ENCODE results near the gene STAM2. TPM values are rescaled to one million over a fixed set of nuclear protein-coding genes. Genes with fewer than 3 reads are reported as not detected.
"Not testable (repeated sequence)": the region's sequence is repeated elsewhere in the genome, so short reads cannot be mapped to it uniquely, and the experiment has no call there.

Gene STAM2
- total RNA-seq, 1 donor from 2014 or later, result 20.5 TPM

DNA sequence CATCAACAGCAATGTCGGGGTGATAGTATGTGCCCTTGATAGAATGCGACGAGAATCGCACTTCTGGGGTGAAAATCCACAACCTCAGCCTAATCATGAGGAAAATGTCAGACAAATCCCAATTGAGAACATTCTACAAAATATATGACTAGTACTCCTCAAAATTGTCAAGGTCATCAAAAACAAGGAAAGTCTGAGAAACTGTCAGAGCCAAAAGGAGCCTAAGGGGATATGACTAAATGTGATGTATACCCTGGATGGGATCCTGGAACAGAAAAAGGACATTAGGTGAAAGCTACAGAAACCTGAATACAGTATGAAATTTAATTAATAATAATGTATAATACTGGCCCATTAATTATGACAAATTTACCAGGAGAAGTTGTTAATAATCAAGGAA lies 69.1 kb downstream of the STAM2 start:
- ATAC-seq, result no peak

DNA sequence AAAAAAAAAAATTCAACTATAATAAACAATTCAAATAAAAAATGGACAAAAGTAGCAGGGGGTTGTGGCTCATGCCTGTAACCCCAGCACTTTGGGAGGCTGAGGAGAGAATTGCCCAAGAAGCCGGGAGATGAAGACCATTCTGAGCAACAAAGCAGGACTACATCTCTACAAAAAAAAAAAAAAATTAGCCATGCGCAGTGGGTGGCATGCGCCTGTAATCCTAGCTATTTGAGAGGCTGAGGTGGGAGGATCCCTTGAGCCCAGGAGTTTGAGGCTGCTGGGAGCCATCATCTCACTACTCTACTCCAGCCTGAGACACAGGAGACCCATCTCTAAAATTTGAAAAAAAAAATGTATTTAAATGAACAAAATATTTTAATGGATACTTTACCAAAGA lies 72.3 kb downstream of the STAM2 start:
- no peak for ATAC-seq

DNA sequence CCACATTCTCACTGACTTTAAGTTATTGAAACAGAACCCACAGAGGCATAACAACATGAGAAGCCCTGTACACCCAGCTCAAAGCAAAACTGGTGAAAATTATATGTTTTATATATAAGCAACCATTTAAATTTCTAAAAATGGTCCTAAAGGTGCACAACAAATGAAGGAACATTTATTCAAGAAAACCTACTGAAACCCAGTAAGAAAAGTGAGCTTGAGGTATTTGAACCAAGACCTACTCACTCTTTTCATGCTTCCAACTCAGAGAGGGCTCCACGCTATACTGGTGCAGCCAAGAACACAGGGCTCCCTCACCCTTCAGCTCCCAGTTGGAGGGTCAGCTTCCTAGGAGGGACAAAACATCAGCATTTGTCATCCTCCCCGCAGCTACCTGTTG lies 74.6 kb downstream of the STAM2 start:
- ATAC-seq, result no peak

DNA sequence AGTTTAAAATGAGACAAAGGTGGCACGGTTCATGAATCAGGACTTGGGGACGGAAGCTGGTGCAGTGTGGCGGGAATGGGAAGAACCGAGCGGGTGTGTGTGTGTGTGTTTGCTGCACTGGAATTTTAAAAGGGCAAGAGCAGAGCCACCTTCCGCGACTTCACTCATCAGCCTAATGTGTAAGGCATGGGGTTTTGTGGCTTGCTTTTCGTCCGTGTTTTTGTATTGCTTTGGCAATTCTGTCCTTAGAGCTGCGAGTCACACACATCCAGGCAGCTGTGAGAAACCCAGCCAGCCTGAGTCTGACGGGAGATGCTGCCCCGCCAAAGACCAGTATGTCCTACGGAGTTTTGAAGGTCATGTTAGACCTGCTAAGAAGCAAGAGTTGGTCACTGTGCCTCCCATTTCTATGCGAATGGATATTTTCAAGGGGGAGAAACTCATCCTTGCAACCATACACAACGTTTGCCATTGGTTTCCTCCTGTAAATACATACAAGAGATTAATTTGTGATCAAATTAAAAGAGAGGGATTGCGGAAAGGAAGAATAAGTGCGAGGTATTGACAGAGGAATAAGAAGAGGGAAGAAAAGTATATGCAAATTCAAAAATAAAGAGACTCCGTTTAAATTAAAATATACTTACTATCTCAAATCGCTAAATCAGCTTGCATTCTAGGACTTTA lies 76.1 kb downstream of the STAM2 start:
- ATAC-seq, result peak; percentile 19

DNA sequence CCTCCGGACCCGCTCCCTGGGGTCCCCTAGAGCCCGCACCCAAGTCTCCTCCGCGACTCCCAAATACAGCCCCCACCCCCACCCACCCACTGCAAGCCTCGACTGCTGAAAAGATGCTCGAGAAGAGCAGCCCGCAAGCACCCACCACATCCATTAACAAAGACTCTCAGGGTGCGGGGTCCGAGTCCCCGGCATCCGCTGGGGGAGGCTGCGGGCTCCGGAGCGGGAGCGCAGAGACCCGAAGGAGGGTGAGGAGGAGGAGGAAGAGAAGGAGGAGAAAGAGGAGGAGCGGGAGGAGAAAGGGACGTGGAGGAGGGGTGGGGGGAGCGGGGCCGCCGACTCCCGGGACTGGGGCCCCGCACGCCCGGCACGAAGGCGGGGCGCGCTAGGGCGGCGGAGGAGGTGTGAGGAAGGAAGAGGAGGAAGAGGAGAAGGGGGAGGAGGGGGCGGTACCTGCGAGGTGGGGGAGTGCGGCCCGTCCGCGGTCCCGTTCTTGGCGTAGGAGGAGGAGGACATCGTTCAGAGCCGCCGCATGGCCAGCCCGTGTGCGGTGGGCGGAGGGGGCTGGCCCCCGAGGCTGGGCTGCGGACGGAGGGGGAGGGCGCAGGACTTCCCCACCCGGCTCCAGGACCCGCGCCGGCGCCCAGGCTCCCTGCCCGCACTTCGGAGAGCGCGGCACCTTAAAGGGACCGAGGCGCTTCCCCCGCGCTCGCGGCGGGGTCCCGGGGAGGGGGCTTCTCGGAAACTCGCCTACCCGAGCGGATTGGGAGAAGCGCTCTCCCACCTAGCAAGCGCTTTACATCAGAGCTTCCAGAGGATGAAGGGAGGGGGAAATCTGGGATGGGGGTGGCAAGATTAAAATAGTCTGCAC lies 76.8 kb downstream of the STAM2 start, which contains the start of gene CACNB4:
Gene CACNB4 (minus strand): TSS at position 549 of the 871 bp plus-strand sequence.
- peak; percentile 29 for ATAC-seq

DNA sequence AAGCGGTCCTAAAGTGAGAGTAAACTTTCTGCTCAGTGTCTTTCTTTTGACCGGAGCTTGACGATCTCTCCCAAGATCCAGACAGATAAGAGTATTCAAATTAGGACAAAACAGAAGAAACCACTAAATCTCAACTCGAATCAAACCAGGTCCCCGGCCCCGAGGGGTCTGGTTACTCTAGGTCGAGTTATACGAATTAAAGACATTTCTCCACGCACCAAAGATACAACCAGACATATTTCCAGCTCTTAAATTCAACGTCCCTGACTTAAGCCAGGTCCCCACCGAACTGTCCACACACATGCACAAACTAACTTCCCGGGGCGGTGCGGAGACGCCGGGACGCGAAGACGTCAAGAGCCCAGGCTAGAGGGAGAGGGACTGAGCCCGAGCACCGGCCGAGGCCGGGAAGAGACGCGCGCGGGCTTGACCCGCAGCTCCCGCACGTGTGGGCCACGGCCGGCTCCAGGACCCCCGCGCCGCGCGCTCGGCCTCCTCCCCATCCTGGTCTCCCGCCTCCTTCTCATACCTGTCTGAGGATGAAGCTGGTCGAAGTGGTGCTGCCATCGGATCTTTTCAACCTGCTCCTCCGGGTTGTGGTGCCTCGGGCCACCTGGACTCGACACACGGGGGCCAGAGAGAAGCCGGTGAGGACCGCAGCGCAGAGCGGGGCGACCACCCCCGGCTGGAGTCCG lies 77.6 kb downstream of the STAM2 start:
- peak; percentile 49 for ATAC-seq

DNA sequence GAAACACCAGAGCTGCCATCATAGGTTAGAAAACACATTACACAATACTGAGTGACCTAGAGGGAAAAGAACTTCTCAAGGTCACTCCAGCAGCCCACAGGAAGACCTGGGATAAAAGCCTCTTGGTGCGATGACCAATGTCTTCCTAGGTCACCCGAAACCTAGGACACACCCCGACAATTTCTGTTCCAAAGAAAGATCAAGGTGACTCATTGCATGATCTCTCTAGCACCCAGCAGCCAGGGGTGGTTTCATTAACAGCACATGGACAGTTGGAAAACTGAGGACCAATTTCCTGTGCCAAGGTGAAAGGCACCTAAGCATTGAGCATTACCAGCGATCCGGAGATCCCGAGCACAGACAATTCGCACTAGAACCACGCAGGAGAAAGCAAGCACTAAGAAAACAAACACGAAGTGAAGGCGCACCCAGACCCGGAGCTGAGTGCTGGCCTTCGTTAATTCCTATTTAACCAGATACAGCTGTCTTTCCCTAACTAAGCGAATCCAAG lies 78.2 kb downstream of the STAM2 start:
- ATAC-seq, result peak; percentile 76

DNA sequence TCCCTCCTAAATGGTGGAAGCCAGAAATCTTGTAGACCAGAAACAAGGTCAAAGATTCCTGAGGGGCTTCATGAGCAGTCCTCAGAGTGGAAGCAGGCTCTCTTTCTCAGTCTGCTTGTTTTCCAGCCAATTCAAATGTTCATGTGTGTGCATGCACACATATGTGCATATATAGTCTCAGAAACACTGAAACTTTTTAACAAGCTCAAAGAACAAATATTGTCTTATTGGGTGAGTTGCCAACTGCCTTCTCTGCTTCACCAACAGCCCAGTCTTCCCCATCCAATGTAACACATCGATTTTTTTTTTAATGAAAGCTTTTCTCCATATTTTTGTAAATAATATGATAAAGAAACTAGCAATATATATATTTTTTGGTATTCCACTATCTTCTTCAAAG lies 80.4 kb downstream of the STAM2 start:
- no peak for ATAC-seq

DNA sequence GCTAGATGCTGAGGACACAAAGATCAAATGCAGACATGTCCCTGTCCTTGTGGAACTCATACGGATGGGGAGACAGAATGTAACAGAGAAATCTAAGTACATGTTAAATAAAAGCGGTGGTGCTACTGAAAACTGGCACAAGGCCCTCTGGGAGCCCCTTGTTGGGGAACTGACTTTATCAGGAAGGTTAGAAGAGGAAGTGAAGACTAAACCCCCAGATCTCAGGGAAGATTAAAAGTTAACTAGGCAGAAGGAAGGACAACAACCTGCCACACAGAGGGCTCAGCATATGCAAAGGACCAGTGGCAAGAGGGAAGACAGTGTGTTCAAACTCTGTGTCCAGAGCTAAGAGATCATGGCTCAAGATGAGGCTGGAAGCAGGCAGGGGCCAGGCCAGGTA lies 81.5 kb downstream of the STAM2 start:
- no peak for ATAC-seq

DNA sequence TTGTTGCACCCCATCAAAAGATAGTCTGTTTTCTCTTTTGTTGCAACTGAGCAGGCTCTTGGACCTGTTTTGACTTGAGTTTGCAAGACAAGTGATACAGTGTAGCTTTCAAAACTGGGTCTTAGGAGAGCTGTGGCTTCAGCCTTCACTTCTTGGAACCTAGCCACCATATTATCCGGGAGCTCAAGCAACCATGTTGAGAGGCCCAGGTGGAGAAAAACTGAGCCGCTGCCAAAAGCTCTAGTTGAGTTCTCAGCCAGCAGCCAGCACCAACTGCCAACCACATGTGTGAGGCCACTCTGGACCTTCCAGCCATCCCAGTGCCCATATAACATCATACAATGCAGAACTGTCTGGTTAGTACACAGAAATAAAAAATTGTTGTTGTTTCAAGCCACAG lies 82.1 kb downstream of the STAM2 start:
- peak; percentile 63 for ATAC-seq

DNA sequence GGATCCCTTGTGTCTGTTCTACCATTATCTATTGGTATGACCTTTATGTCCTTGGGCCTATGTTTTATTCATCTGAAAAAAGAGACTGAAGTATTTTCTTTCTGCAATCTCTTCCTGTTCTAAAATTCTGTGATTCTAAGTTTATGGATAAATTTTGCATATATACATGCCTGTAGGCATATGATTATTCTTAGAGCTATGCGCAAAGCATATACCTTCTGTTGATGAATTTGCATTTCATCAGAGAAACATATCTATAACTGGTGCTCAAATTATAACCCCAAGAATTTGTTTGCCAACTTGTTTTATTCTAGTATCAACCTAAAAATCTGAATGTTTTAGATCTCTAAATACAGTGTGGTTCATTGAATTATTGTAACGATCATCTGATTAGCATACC lies 83.5 kb downstream of the STAM2 start:
- no peak for ATAC-seq

DNA sequence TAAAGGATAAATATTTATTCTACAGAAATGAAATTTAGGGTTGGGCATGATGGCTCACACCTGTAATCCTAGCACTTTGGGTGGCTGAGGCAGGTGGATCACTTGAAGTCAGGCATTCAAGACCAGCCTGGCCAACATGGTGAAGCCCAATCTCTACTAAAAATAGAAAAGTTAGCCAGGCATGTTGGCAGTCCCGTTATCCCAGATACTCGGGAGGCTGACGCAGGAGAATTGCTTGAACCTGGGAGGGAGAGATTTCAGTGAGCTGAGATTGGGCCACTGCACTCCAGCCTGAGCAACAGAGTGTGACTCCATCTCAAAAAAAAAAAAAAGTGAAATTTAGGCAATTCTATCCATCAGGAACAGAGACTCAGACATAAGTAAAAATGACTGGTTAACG lies 84.8 kb downstream of the STAM2 start:
- not testable (repeated sequence) for ATAC-seq

DNA sequence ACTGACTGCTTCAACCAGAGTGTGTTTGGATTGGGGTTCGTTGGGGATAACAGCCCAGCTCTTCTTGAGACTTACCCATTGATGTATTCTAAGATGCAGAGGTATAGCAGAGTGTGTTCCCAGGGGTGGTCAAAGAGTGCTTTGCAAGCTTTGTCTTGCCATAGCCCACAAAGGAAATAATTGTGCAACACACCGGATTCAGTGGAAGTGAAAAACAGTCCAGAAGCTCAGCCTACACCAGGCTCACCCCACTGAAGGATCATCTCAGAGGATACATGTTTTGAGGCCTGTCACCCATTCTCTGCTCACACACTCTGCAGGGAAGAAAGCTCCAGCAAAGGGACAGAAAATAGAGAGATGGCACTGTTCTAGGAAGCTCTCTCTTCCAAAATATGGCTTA lies 86.3 kb downstream of the STAM2 start:
- ATAC-seq, result no peak

DNA sequence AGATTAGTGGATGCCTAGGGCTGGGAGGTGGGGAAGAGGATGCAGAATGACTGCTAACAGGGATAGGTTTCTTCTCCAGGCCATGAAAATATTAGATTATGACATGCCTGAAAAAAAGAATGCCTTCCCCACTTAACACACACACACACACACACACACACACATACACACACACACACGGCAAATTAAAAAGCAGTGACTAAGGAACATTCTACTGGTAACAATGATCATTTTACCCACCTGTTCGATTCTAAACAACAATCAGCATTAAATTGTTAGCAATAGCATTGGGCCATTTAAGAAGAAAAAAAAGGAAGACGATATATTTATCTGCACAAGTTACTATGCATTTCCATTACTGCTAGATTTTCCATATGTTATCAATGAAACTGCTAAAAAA lies 87.6 kb downstream of the STAM2 start:
- no peak for ATAC-seq

DNA sequence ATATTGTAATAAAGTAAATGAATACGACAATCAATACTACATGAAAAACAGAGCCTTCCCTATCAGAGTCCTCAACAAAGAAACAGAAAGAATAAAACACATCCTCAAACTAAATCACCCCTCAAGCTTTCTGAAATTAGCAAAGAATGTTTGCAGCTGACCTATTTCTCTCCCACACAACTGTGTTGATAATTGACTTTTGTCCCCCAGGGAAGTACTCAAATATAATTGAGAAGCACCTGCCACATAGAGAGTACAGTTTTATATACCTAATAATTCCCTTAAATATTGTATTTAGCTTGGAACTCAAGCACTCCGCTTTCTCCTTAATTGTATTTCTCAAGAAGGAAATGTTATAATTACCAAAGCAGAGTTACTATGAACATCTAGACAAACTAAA lies 89.3 kb downstream of the STAM2 start:
- ATAC-seq, result no peak

DNA sequence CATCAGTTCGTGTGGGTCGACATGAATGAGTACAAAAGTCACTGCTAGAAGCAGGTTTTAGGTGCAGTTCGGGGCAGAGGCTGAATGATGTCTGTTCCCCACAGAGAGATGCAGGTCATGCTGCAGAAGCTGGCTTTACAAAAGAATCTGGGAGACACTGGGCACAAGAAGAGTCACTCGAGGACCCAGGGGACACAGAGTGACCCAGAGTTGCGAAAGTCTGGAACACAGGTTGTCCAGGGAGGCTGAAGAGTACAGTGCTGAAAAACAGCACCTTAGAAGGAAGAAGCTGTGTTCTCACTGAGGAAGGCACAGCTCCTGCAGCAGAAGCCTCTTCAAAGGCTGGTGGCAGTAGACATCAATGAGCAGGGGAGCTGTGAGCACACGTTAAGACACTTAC lies 91.5 kb downstream of the STAM2 start:
- no peak for ATAC-seq

DNA sequence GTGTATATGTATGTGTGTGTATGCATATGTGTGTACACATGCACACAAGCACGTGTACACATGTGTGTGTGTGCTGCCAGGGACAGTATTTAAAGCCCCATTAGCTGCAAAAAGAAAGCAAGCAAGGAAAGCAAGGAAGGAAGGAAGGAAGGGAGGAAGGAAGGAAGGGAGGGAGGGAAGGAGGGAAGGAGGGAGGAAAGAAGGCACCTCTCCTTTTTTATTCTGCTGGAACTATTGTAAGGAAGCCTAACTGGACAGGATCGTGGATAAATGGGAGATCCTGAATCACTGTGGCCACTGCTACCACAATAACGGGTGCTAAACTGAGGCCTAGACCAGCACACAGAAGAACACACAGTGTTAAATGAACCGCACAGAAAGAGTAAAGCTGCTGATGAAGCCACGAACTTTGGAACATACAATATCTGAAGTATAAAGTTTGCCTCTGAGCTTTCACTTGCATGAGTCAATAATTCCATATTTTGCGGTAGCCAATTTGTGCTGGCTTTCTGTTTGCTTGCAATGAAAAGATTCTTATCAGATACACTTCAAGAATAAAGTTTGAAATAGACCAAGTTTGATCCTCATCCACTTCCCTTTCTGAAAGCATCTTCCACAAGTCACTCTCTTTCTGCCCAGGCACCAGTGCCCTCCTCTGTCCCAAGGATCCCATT lies 92.2 kb downstream of the STAM2 start:
- ATAC-seq, result no peak

DNA sequence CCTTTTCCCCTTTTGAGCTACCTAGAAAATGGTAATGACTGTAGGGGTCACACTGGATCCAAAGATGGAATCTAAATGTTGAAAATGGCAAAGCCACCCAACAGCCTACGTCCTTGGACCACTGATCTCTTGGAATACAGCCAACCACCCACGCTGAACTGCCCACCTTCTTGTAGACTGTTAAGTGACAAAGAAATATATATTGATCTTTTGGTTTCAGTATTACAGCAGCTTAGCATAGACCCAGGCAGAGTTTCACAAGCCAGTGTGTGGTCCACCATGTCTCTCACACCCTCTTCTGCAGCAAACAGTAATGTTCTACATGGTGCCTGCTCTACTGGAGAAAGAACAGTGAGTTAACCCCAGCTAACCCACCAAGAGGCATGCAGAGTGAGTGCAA lies 96.9 kb downstream of the STAM2 start:
- ATAC-seq, result no peak

DNA sequence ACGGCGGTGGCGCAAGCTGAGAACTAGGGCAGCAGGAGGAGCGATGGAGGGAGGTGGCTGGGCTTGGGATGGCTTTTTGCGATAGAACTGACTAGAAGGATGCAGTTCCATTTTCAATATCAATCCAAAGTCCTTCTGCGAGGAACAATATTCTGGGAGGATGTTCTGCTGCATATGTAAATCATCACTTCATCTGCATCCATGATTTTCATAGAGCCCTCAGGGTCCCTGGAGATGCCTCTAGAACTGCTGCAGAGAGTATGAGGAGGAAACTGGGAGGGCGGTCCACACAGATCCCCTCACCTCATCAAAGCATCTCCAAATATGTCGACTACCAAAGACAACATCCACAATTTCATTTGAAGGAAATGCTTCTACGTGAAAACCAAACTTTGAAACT lies 97.5 kb downstream of the STAM2 start:
- no peak for ATAC-seq

DNA sequence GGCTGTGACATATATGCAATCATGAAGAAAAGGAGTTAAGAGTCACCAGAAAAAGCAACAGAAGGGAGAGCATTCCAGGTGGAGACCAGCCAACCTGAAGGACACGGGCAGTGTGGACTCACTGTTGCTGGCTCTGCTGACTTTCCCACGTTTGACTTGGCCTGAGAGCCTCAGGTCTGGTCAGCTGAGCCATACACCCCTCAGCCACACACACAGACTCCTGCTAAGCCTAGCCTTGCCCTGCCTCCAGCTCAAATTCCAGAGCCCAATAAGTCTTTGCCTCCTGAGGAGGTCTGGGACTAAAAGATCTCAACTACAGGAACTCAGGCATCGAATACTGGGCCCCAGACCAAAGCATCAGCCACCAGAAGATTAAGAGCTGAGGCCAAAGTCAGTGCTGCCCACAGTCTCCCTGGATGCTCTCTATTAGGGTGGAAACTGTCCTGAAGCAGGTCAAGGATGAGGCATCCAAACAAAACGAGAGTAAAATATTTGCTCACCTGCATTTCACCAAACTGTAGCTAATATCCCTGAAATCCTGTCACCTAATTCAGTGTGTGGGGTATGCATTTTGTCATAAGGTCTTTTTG lies 100.0 kb downstream of the STAM2 start:
- ATAC-seq, result no peak

DNA sequence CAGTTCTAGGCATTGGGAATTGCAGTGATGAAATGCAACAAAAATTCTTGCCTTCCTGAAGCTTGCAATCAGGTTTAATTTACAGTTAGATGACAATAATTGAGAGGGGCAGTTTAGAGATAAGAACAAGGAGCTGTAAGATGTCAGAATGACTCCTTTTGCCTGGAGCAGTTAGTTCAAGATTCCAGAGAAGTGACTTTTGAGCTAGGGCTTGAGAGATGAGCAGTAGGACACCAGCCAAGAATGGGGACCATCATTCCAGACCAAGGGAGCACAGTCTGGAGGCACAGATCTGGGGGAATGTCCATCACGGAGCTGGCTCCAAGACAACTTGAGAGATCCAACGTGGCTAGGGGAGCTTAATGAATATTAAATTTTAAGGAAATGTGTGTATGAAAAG lies 103.6 kb downstream of the STAM2 start:
- no peak for ATAC-seq

DNA sequence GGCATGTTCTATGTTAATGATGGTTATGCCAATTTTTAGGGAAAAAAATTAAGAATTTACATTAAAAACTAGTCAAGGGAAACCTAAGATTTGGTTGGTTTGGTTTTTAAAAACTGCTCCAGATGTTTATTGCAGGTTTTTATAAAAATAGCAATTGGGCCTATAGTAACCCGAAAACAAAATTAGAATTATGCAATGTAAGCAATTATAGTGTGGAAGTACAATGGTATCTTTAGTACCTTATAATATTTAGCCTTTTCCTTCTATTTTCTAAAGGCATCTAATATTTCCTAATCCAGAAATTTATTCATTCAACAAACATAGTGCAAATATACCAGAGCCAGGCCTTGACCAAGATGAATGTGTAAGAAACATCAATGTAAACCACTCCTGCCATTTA lies 104.0 kb downstream of the STAM2 start:
- no peak for ATAC-seq
